Ammon's horn (tissue), 1 donor: ENCODE measurements around the gene TSSK6.
A peak's percentile ranks its signal among the peaks of the same experiment; 100 is the strongest.

ENCODE experiments used
- DNase-seq: peaks from one replicate; pipeline ENCODE4 v3.0.0-alpha.2; 2016; ENCODE audit warnings: low spot score

Gene TSSK6

GRCh38 chr19:19544954-19545591, 29.7 kb upstream of the TSSK6 start:
- DNase-seq = no peak

GRCh38 chr19:19544257-19544953, 29.1 kb upstream of the TSSK6 start:
- DNase-seq = no peak

GRCh38 chr19:19543640-19544039, 28.3 kb upstream of the TSSK6 start:
- no peak for DNase-seq

- DNase-seq = no peak
These were observed 27.8 kb upstream of the TSSK6 start for GRCh38 chr19:19543101-19543500.

- no peak for DNase-seq
These were observed 27.2 kb upstream of the TSSK6 start for GRCh38 chr19:19542507-19542906.

- no peak for DNase-seq
These were observed 26.3 kb upstream of the TSSK6 start for GRCh38 chr19:19541616-19542015.

- no peak for DNase-seq
These were observed 25.6 kb upstream of the TSSK6 start for GRCh38 chr19:19540715-19541515.

- no peak for DNase-seq
These were observed 24.8 kb upstream of the TSSK6 start for GRCh38 chr19:19540064-19540714.

- no peak for DNase-seq
These were observed 24.3 kb upstream of the TSSK6 start for GRCh38 chr19:19539698-19540063.

- no peak for DNase-seq
These were observed 23.4 kb upstream of the TSSK6 start for GRCh38 chr19:19538785-19539166.

- DNase-seq = no peak
These were observed 22.9 kb upstream of the TSSK6 start, which contains the start of gene CILP2 for GRCh38 chr19:19538061-19538784. CILP2 (plus strand) TSS chr19:19538265; CDS start chr19:19538350, 85 bp downstream.

- no peak for DNase-seq
These were observed 22.0 kb upstream of the TSSK6 start for GRCh38 chr19:19537075-19538048.

- no peak for DNase-seq
These were observed 20.2 kb upstream of the TSSK6 start for GRCh38 chr19:19535311-19536191.

GRCh38 chr19:19534556-19535265, 19.4 kb upstream of the TSSK6 start:
- no peak for DNase-seq

GRCh38 chr19:19533841-19534240, 18.5 kb upstream of the TSSK6 start:
- no peak for DNase-seq

GRCh38 chr19:19532806-19533701, 17.7 kb upstream of the TSSK6 start:
- no peak for DNase-seq

GRCh38 chr19:19531951-19532805, 16.8 kb upstream of the TSSK6 start:
- DNase-seq = peak; percentile 80
